Trophoblast cell (in vitro differentiated cells and primary cell): ENCODE measurements around the gene CST5.
A peak's percentile ranks its signal among the peaks of the same experiment; 100 is the strongest.

Experiments
- DNase-seq, 2 donors: peaks; one replicate each; pipeline ENCODE4 v3.0.0-alpha.2; 2016
- H2AFZ ChIP-seq: 2 replicates; pipeline ENCODE4 v1.6.1; 2013; ENCODE audit warnings: low read length, moderate library complexity, mild to moderate bottlenecking; ENCODE audit not compliant: insufficient read depth, poor library complexity
- H2AK5ac ChIP-seq: 2 replicates; pipeline ENCODE4 v1.6.1; 2013; ENCODE audit warnings: mild to moderate bottlenecking, low read length
- H2BK120ac ChIP-seq: 2 replicates; pipeline ENCODE4 v1.6.1; 2013; ENCODE audit warnings: low read length, mild to moderate bottlenecking, moderate library complexity; ENCODE audit not compliant: insufficient read depth, poor library complexity
- H2BK12ac ChIP-seq: 2 replicates; pipeline ENCODE4 v1.6.1; 2013; ENCODE audit warnings: mild to moderate bottlenecking, low read length, moderate library complexity
- H2BK5ac ChIP-seq: 2 replicates; pipeline ENCODE4 v1.6.1; 2013; ENCODE audit warnings: low read length, low read depth, moderate library complexity, mild to moderate bottlenecking; ENCODE audit not compliant: poor library complexity
- H3K14ac ChIP-seq: 2 replicates; pipeline ENCODE4 v1.6.1; 2013; ENCODE audit warnings: mild to moderate bottlenecking, low read length
- H3K18ac ChIP-seq: 2 replicates; pipeline ENCODE4 v1.6.1; 2013; ENCODE audit warnings: mild to moderate bottlenecking, low read length
- H3K23ac ChIP-seq: 2 replicates; pipeline ENCODE4 v1.6.1; 2013; ENCODE audit warnings: low read length
- H3K27ac ChIP-seq: 2 replicates; pipeline ENCODE4 v1.5.1; 2013; ENCODE audit warnings: low read depth, mild to moderate bottlenecking, inconsistent platforms, low read length, moderate library complexity
- H3K27me3 ChIP-seq: 2 replicates; pipeline ENCODE4 v1.6.1; 2013; ENCODE audit warnings: inconsistent platforms, mild to moderate bottlenecking, low read length, moderate library complexity; ENCODE audit not compliant: insufficient read depth
- H3K36me3 ChIP-seq, 2 experiments: 1 replicate in 1 of 2; 2 replicates in 1 of 2; pipeline ENCODE4 v1.6.1; 2013; ENCODE audit warnings: low read length in 2 of 2, mild to moderate bottlenecking in 2 of 2, moderate library complexity in 1 of 2; ENCODE audit not compliant: insufficient read depth in 2 of 2, control insufficient read depth in 1 of 2
- H3K4ac ChIP-seq: 2 replicates; pipeline ENCODE4 v1.6.1; 2013; ENCODE audit warnings: low read depth, mild to moderate bottlenecking, low read length, moderate library complexity
- H3K4me1 ChIP-seq, 2 experiments: 1 replicate in 1 of 2; 2 replicates in 1 of 2; pipeline ENCODE4 v1.6.1; 2013; ENCODE audit warnings: low read length in 2 of 2, mild to moderate bottlenecking in 2 of 2, moderate library complexity in 1 of 2; ENCODE audit not compliant: insufficient read depth in 2 of 2, control insufficient read depth in 1 of 2
- H3K4me2 ChIP-seq: 2 replicates; pipeline ENCODE4 v1.6.1; 2013; ENCODE audit warnings: inconsistent platforms, mild to moderate bottlenecking, low read length, moderate library complexity
- H3K4me3 ChIP-seq: 2 replicates; pipeline ENCODE4 v1.5.1; 2013; ENCODE audit warnings: mild to moderate bottlenecking, low read depth, low read length, inconsistent platforms
- H3K79me1 ChIP-seq: one replicate; pipeline ENCODE4 v1.6.1; 2013; ENCODE audit warnings: low read length
- H3K79me2 ChIP-seq: 2 replicates; pipeline ENCODE4 v1.6.1; 2013; ENCODE audit warnings: low read length, mild to moderate bottlenecking; ENCODE audit not compliant: control insufficient read depth, insufficient read depth, poor library complexity
- H3K9ac ChIP-seq: 2 replicates; pipeline ENCODE4 v1.6.1; 2013; ENCODE audit warnings: mild to moderate bottlenecking, low read length
- H3K9me3 ChIP-seq: 2 replicates; pipeline ENCODE4 v1.6.1; 2013; ENCODE audit warnings: low read depth, mild to moderate bottlenecking, control low read depth, inconsistent platforms, low read length; ENCODE audit not compliant: insufficient read depth
- H4K12ac ChIP-seq: 2 replicates; pipeline ENCODE4 v1.6.1; 2013; ENCODE audit warnings: low read depth, mild to moderate bottlenecking, low read length, moderate library complexity
- H4K8ac ChIP-seq: 2 replicates; pipeline ENCODE4 v1.6.1; 2013; ENCODE audit warnings: low read depth, mild to moderate bottlenecking, low read length, moderate library complexity
- H4K91ac ChIP-seq: one replicate; pipeline ENCODE4 v1.6.1; 2013; ENCODE audit warnings: low read depth, mild to moderate bottlenecking, low read length, moderate library complexity
- WGBS: extraction: QIAGEN DNeasy Blood & Tissue Kit; methylation state at CpG from one replicate; pipeline ENCODE4 v1.1.7; 2013; ENCODE audit warnings: missing lambda C conversion rate; ENCODE audit not compliant: insufficient read length, insufficient coverage; ENCODE audit errors: extremely low coverage; 5-methylcytosine and 5-hydroxymethylcytosine counted together

CST5 gene

GRCh38 chr20:23926526-23926880 is 47.0 kb upstream of the CST5 start:
- Histone ChIP-seq H3K36me3 (no peaks in the 10 kb centered on the region), H3K27ac (no peak overlapping the region), H3K18ac (no peak overlapping the region), H3K27me3 (no peaks in the 10 kb centered on the region), H2BK120ac (no peak overlapping the region), H3K23ac (no peak overlapping the region), H3K9ac (no peak overlapping the region), H4K12ac (no peak overlapping the region), H2AFZ (no peak overlapping the region), H3K79me1 (no peaks in the 10 kb centered on the region), H3K4me2 (no peak overlapping the region), H2BK5ac (no peak overlapping the region), H3K4me3 (no peak overlapping the region), H3K4ac (no peak overlapping the region), H3K9me3 (no peaks in the 10 kb centered on the region), H4K91ac (no peak overlapping the region), H2AK5ac (no peak overlapping the region), H3K4me1 (no peaks in the 10 kb centered on the region), H3K14ac (no peak overlapping the region), H2BK12ac (no peak overlapping the region), H3K79me2 (no peaks in the 10 kb centered on the region), H4K8ac (no peak overlapping the region)
- peak in 1 of 2 donors; percentile 0 for DNase-seq
- WGBS, result no CpG with 5 or more reads among the region's 2 CpGs

GRCh38 chr20:23925789-23926525 is 46.4 kb upstream of the CST5 start:
- no peak overlapping the region for H3K4me2 ChIP-seq
- no peak overlapping the region for H2AFZ ChIP-seq
- no peak overlapping the region for H3K14ac ChIP-seq
- no peak overlapping the region for H3K9ac ChIP-seq
- H2BK120ac ChIP-seq, result no peak overlapping the region
- no peak for DNase-seq
- H2BK12ac ChIP-seq, result no peak overlapping the region
- H3K4me1 ChIP-seq, result no peaks in the 10 kb centered on the region
- H3K27ac ChIP-seq, result no peak overlapping the region
- no peak overlapping the region for H4K12ac ChIP-seq
- no peaks in the 10 kb centered on the region for H3K79me1 ChIP-seq
- H2AK5ac ChIP-seq, result no peak overlapping the region
- no peak overlapping the region for H4K8ac ChIP-seq
- no peak overlapping the region for H3K4me3 ChIP-seq
- no peaks in the 10 kb centered on the region for H3K36me3 ChIP-seq
- no peak overlapping the region for H3K18ac ChIP-seq
- no peak overlapping the region for H4K91ac ChIP-seq
- no peak overlapping the region for H3K4ac ChIP-seq
- no peak overlapping the region for H3K23ac ChIP-seq
- no peaks in the 10 kb centered on the region for H3K79me2 ChIP-seq
- no CpG with 5 or more reads among the region's 6 CpGs for WGBS
- H3K27me3 ChIP-seq, result no peaks in the 10 kb centered on the region
- no peaks in the 10 kb centered on the region for H3K9me3 ChIP-seq
- no peak overlapping the region for H2BK5ac ChIP-seq

- H3K27ac ChIP-seq, result no peak overlapping the region
- no peak for DNase-seq
Measured at GRCh38 chr20:23924751-23925150, 45.2 kb upstream of the CST5 start.

GRCh38 chr20:23923891-23924435 is 44.4 kb upstream of the CST5 start:
- Histone ChIP-seq H3K4ac (no peak overlapping the region), H2BK120ac (no peak overlapping the region), H3K14ac (no peak overlapping the region), H3K9ac (no peak overlapping the region), H3K23ac (no peak overlapping the region), H4K8ac (no peak overlapping the region), H2AK5ac (no peak overlapping the region), H2AFZ (no peak overlapping the region), H3K18ac (no peak overlapping the region), H3K79me2 (no peaks in the 10 kb centered on the region), H4K12ac (no peak overlapping the region), H3K79me1 (no peaks in the 10 kb centered on the region), H3K27me3 (no peaks in the 10 kb centered on the region), H3K9me3 (no peaks in the 10 kb centered on the region), H2BK5ac (no peak overlapping the region), H3K4me3 (no peak overlapping the region), H4K91ac (no peak overlapping the region), H3K4me1 (no peaks in the 10 kb centered on the region), H3K4me2 (no peak overlapping the region), H3K36me3 (no peaks in the 10 kb centered on the region), H3K27ac (no peak overlapping the region), H2BK12ac (no peak overlapping the region)
- no CpG with 5 or more reads among the region's 7 CpGs for whole genome bisulfite sequencing
- DNase-seq, result no peak

More at GRCh38 chr20:23924751-23925150, 45.2 kb upstream of the CST5 start:
- no peak overlapping the region for H2BK12ac ChIP-seq
- H2BK5ac ChIP-seq, result no peak overlapping the region
- no peaks in the 10 kb centered on the region for H3K79me2 ChIP-seq
- H4K91ac ChIP-seq, result no peak overlapping the region
- H3K18ac ChIP-seq, result no peak overlapping the region
- H3K23ac ChIP-seq, result no peak overlapping the region
- H3K4me2 ChIP-seq, result no peak overlapping the region
- H3K27me3 ChIP-seq, result no peaks in the 10 kb centered on the region
- H2AK5ac ChIP-seq, result no peak overlapping the region
- no CpG with 5 or more reads among the region's 2 CpGs for WGBS
- no peak overlapping the region for H4K8ac ChIP-seq
- H2BK120ac ChIP-seq, result no peak overlapping the region
- no peak overlapping the region for H3K14ac ChIP-seq
- H3K4ac ChIP-seq, result no peak overlapping the region
- no peaks in the 10 kb centered on the region for H3K9me3 ChIP-seq
- H3K4me1 ChIP-seq, result no peaks in the 10 kb centered on the region
- H3K9ac ChIP-seq, result no peak overlapping the region
- H2AFZ ChIP-seq, result no peak overlapping the region
- H3K4me3 ChIP-seq, result no peak overlapping the region
- H3K79me1 ChIP-seq, result no peaks in the 10 kb centered on the region
- no peak overlapping the region for H4K12ac ChIP-seq
- no peaks in the 10 kb centered on the region for H3K36me3 ChIP-seq
